ENCODE data around the gene F2. TPM values are rescaled to one million over a fixed set of nuclear protein-coding genes. Genes with fewer than 3 reads are reported as not detected.

The F2 gene
- total RNA-seq, 1 experiment from 2014 or later, result 0.47 TPM

DNA sequence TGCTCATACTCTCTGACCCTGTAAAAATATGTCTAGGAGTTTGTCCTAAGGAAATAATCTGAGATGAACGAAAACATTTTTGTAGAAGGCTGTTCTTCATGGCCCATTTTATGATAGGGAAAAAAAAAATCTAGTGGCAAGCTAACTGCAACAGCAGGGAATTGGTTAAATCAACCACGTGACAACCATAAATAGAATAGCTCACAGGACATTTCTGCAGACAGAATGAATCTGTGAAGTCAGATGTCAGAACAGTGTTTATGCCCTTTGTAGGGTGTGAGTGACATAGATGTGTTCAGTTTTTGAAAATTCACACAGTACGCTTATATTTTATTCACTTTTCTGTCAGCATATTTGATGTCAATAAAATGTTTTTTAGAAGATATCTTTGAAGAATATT lies 34.6 kb upstream of the F2 start:
- DNase-seq (ENCODE audit: low read depth, low spot score) (no peak), ATAC-seq (no peak)
- Histone ChIP-seq H3K9me2 (ENCODE audit: insufficient read depth) (no peaks in the 10 kb centered on the region), H3K27ac (ENCODE audit: low read depth, low read length) (no peak overlapping the region), H4K20me1 (ENCODE audit: insufficient read depth) (no peaks in the 10 kb centered on the region), H3K9me3 (ENCODE audit: control insufficient read depth in 1 of 2, insufficient read depth in 1 of 2, low read depth in 1 of 2, low read length in 2 of 2) (no peaks in the 10 kb centered on the region), H3K27me3 (ENCODE audit: insufficient read depth, low read length) (no peaks in the 10 kb centered on the region), H3K79me2 (ENCODE audit: insufficient read depth, low read length) (no peaks in the 10 kb centered on the region), H3K4me3 (replicated peaks in 1 of 2; ENCODE audit: low read depth in 1 of 2, low read length in 2 of 2) (no peak overlapping the region), H3K36me3 (ENCODE audit: control insufficient read depth in 1 of 2, insufficient read depth in 2 of 2, low read length in 2 of 2) (no peaks in the 10 kb centered on the region), H3K4me2 (ENCODE audit: low read length) (no peak overlapping the region), H3K4me1 (ENCODE audit: control insufficient read depth in 1 of 2, insufficient read depth in 2 of 2, low read length in 2 of 2) (peaks cover 4 to 20% of the 10 kb centered on the region in 2 experiments), H2AFZ (ENCODE audit: low read depth, low read length, poor library complexity, severe bottlenecking) (no peak overlapping the region), H3K9ac (ENCODE audit: low read length) (no peak overlapping the region)
- no TSS peak for BruUV-seq (replicated peaks)
- intact Hi-C loops (cut with micrococcal nuclease), result no loop called here
- RAD21 ChIA-PET (ENCODE audit: low non-redundant PET in 1 of 2, low total read pairs in 2 of 2, uncharacterized antibody in 2 of 2, unreplicated experiment in 2 of 2), result interaction anchor here in 1 of 2 experiments (0.5 kb wide), 1 partner anchor 671 kb away, joined by 5 read pairs; no protein-coding TSS in a partner anchor
- TF ChIP-seq, protein P1, sequence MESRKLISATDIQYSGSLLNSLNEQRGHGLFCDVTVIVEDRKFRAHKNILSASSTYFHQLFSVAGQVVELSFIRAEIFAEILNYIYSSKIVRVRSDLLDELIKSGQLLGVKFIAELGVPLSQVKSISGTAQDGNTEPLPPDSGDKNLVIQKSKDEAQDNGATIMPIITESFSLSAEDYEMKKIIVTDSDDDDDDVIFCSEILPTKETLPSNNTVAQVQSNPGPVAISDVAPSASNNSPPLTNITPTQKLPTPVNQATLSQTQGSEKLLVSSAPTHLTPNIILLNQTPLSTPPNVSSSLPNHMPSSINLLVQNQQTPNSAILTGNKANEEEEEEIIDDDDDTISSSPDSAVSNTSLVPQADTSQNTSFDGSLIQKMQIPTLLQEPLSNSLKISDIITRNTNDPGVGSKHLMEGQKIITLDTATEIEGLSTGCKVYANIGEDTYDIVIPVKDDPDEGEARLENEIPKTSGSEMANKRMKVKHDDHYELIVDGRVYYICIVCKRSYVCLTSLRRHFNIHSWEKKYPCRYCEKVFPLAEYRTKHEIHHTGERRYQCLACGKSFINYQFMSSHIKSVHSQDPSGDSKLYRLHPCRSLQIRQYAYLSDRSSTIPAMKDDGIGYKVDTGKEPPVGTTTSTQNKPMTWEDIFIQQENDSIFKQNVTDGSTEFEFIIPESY (IDR thresholded peaks at IDR 0.05; ENCODE audit: extremely low read depth, insufficient replicate concordance, low read length), result no peak
- TF ChIP-seq EZH2phosphoT487 (IDR thresholded peaks at IDR 0.05; ENCODE audit: borderline replicate concordance) (no peak), SP1 (IDR thresholded peaks at IDR 0.05; ENCODE audit: low read depth) (no peak), ZFX (IDR thresholded peaks at IDR 0.05) (no peak), SIN3A (IDR thresholded peaks at IDR 0.05; ENCODE audit: low read depth) (no peak), FOSL1 (IDR thresholded peaks at IDR 0.05; ENCODE audit: low read depth) (no peak), SRF (IDR thresholded peaks at IDR 0.05; ENCODE audit: low read depth) (no peak), EZH2 (IDR thresholded peaks at IDR 0.05) (no peak), CEBPB (IDR thresholded peaks at IDR 0.05; ENCODE audit: low read depth) (no peak), TCF7L2 (IDR thresholded peaks at IDR 0.05; ENCODE audit: borderline replicate concordance, extremely low read depth, insufficient read depth, insufficient read length) (no peak)
- TF ChIP-seq, protein P2, sequence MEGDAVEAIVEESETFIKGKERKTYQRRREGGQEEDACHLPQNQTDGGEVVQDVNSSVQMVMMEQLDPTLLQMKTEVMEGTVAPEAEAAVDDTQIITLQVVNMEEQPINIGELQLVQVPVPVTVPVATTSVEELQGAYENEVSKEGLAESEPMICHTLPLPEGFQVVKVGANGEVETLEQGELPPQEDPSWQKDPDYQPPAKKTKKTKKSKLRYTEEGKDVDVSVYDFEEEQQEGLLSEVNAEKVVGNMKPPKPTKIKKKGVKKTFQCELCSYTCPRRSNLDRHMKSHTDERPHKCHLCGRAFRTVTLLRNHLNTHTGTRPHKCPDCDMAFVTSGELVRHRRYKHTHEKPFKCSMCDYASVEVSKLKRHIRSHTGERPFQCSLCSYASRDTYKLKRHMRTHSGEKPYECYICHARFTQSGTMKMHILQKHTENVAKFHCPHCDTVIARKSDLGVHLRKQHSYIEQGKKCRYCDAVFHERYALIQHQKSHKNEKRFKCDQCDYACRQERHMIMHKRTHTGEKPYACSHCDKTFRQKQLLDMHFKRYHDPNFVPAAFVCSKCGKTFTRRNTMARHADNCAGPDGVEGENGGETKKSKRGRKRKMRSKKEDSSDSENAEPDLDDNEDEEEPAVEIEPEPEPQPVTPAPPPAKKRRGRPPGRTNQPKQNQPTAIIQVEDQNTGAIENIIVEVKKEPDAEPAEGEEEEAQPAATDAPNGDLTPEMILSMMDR (IDR thresholded peaks at IDR 0.05 in 2 of 3, conservative IDR thresholded peaks at IDR 0.05 in 1 of 3; ENCODE audit: borderline replicate concordance in 1 of 3, insufficient read depth in 1 of 3, low read depth in 2 of 3, low read length in 2 of 3), result no peak
- TF ChIP-seq, protein P3, sequence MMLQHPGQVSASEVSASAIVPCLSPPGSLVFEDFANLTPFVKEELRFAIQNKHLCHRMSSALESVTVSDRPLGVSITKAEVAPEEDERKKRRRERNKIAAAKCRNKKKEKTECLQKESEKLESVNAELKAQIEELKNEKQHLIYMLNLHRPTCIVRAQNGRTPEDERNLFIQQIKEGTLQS (IDR thresholded peaks at IDR 0.05), result no peak
- TF ChIP-seq, protein P4, sequence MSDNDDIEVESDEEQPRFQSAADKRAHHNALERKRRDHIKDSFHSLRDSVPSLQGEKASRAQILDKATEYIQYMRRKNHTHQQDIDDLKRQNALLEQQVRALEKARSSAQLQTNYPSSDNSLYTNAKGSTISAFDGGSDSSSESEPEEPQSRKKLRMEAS (IDR thresholded peaks at IDR 0.05), result no peak
- TF ChIP-seq, protein P5, sequence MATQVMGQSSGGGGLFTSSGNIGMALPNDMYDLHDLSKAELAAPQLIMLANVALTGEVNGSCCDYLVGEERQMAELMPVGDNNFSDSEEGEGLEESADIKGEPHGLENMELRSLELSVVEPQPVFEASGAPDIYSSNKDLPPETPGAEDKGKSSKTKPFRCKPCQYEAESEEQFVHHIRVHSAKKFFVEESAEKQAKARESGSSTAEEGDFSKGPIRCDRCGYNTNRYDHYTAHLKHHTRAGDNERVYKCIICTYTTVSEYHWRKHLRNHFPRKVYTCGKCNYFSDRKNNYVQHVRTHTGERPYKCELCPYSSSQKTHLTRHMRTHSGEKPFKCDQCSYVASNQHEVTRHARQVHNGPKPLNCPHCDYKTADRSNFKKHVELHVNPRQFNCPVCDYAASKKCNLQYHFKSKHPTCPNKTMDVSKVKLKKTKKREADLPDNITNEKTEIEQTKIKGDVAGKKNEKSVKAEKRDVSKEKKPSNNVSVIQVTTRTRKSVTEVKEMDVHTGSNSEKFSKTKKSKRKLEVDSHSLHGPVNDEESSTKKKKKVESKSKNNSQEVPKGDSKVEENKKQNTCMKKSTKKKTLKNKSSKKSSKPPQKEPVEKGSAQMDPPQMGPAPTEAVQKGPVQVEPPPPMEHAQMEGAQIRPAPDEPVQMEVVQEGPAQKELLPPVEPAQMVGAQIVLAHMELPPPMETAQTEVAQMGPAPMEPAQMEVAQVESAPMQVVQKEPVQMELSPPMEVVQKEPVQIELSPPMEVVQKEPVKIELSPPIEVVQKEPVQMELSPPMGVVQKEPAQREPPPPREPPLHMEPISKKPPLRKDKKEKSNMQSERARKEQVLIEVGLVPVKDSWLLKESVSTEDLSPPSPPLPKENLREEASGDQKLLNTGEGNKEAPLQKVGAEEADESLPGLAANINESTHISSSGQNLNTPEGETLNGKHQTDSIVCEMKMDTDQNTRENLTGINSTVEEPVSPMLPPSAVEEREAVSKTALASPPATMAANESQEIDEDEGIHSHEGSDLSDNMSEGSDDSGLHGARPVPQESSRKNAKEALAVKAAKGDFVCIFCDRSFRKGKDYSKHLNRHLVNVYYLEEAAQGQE (IDR thresholded peaks at IDR 0.05; ENCODE audit: low read depth), result no peak
- CTCF ChIA-PET, result no interaction called here
- POLR2A ChIA-PET, result no interaction called here
